PC-3 (cell line): ENCODE measurements around the gene ZDHHC12. TPM values are rescaled to one million over a fixed set of nuclear protein-coding genes. Genes with fewer than 3 reads are reported as not detected.

Experiments
- ATAC-seq: fragments of 200-7000 bp; cut with Tn5 transposase; 2 replicates; pipeline ENCODE4 v1.9.1; 2020; ENCODE audit warnings: mild to moderate bottlenecking, moderate library complexity
- BruUV-seq: library from RNA; stranded (reverse); fragments of 400-500 nt; replicated peaks from 2 replicates; lab custom pipeline; 2021; lab: Mats Ljungman, UMichigan
- CTCF ChIA-PET: fragments of 300-600 bp; sonication (Branson Sonifier 250); formaldehyde crosslinking; loops from one replicate; lab custom pipeline; 2022; ENCODE audit warnings: antibody characterized with exemption; lab: Charles Lee
- POLR2A ChIA-PET: fragments of 300-600 bp; sonication (Branson Sonifier 250); formaldehyde crosslinking; loops from one replicate; lab custom pipeline; 2022; ENCODE audit warnings: antibody characterized with exemption; ENCODE audit not compliant: unreplicated experiment; lab: Charles Lee
- DNase-seq: peaks from one replicate; pipeline ENCODE4 v3.0.0-alpha.2; 2015
- H2AFZ ChIP-seq: fragments of 300-600 bp; sonication (generic); 2 replicates; pipeline ENCODE4 v1.6.0; 2016; ENCODE audit warnings: antibody characterized with exemption, low read length
- H3F3A ChIP-seq: fragments of 300-600 bp; sonication (generic); one replicate; pipeline ENCODE4 v1.6.0; 2017; ENCODE audit warnings: antibody characterized with exemption, low read length, control low read depth, mild to moderate bottlenecking; ENCODE audit not compliant: unreplicated experiment
- H3K27ac ChIP-seq: fragments of 300-600 bp; sonication (generic); 2 replicates; pipeline ENCODE4 v1.5.1; 2016; ENCODE audit warnings: mild to moderate bottlenecking, low read length
- H3K27me3 ChIP-seq: fragments of 300-600 bp; sonication (generic); 2 replicates; pipeline ENCODE4 v1.6.1; 2016; ENCODE audit warnings: low read length, mixed read lengths
- H3K36me3 ChIP-seq: fragments of 300-600 bp; sonication (generic); 2 replicates; pipeline ENCODE4 v1.6.1; 2016; ENCODE audit warnings: low read depth, mixed run types, low read length, mixed read lengths
- H3K4me1 ChIP-seq: fragments of 300-600 bp; sonication (generic); 2 replicates; pipeline ENCODE4 v1.5.1; 2016; ENCODE audit warnings: low read length; ENCODE audit not compliant: insufficient read depth
- H3K4me2 ChIP-seq: fragments of 300-600 bp; sonication (generic); 2 replicates; pipeline ENCODE4 v1.6.0; 2016; ENCODE audit warnings: low read length
- H3K4me3 ChIP-seq: fragments of 300-600 bp; sonication (generic); 2 replicates; pipeline ENCODE4 v1.5.1; 2016; ENCODE audit warnings: mild to moderate bottlenecking, low read length, mixed read lengths
- H3K79me2 ChIP-seq: fragments of 300-600 bp; sonication (generic); 2 replicates; pipeline ENCODE4 v1.6.1; 2017; ENCODE audit warnings: low read length, mixed read lengths
- H3K9ac ChIP-seq: fragments of 300-600 bp; sonication (generic); 2 replicates; pipeline ENCODE4 v1.6.0; 2016; ENCODE audit warnings: mild to moderate bottlenecking, low read length
- H3K9me2 ChIP-seq: fragments of 300-600 bp; sonication (generic); replicated peaks from 2 replicates; pipeline ENCODE4 v1.6.1; 2016; ENCODE audit warnings: mixed run types, low read length, mixed read lengths
- H3K9me3 ChIP-seq: fragments of 300-600 bp; sonication (generic); 2 replicates; pipeline ENCODE4 v1.6.1; 2016; ENCODE audit warnings: low read length, mixed read lengths
- H4K20me1 ChIP-seq: fragments of 300-600 bp; sonication (generic); 2 replicates; pipeline ENCODE4 v1.6.1; 2016; ENCODE audit warnings: low read length, mixed read lengths
- CTCF ChIP-seq: fragments of 300-600 bp; sonication (generic); conservative IDR thresholded peaks from 2 replicates; pipeline ENCODE4 v1.5.1; 2017; ENCODE audit warnings: antibody characterized with exemption, low read depth, mild to moderate bottlenecking, low read length
- EZH2 ChIP-seq: fragments of 300-600 bp; sonication (generic); IDR thresholded peaks from one replicate; pipeline ENCODE4 v1.6.1; 2017; ENCODE audit warnings: antibody characterized with exemption, mild to moderate bottlenecking, low read length; ENCODE audit not compliant: unreplicated experiment
- EZH2phosphoT487 ChIP-seq: fragments of 300-600 bp; sonication (generic); IDR thresholded peaks from 2 replicates; pipeline ENCODE4 v1.6.1; 2018; ENCODE audit warnings: mild to moderate bottlenecking, antibody characterized with exemption, low read length, borderline replicate concordance
- intact Hi-C: fragments of 100-400 bp; cut with micrococcal nuclease; formaldehyde crosslinking; loops from 2 replicates; pipeline ENCODE4 v1.9.0; 2023
- total RNA-seq: library from RNA; depleted of rRNA; stranded (reverse); fragments of >200 nt; gene quantifications from 2 replicates; pipeline ENCODE4 v1.2.3, GENCODE V29; 2014

The ZDHHC12 gene
- total RNA-seq, 1 experiment from 2014 or later: 86.1 TPM

GRCh38 chr9:128753627-128754026 lies 29.7 kb upstream of the ZDHHC12 start:
- no peaks in the 10 kb centered on the region for H3K9me3 ChIP-seq
- TF ChIP-seq EZH2 (no peak), EZH2phosphoT487 (no peak), CTCF (no peak)
- no peaks in the 10 kb centered on the region for H3K36me3 ChIP-seq
- no peaks in the 10 kb centered on the region for H3K4me1 ChIP-seq
- POLR2A ChIA-PET: no interaction called here
- no peak overlapping the region for H2AFZ ChIP-seq
- H3K27ac ChIP-seq: no peak overlapping the region
- H3K4me3 ChIP-seq: no peak overlapping the region
- no TSS peak for BruUV-seq
- no peaks in the 10 kb centered on the region for H4K20me1 ChIP-seq
- H3F3A ChIP-seq: no peaks in the 10 kb centered on the region
- ATAC-seq (no peak), DNase-seq (no peak)
- intact Hi-C loops: no loop called here
- no peaks in the 10 kb centered on the region for H3K9me2 ChIP-seq
- H3K9ac ChIP-seq: no peak overlapping the region
- no peaks in the 10 kb centered on the region for H3K79me2 ChIP-seq
- CTCF ChIA-PET: no interaction called here
- no peak overlapping the region for H3K4me2 ChIP-seq
- H3K27me3 ChIP-seq: no peaks in the 10 kb centered on the region

GRCh38 chr9:128750926-128751595 lies 27.1 kb upstream of the ZDHHC12 start:
- Histone ChIP-seq H3K27me3 (no peaks in the 10 kb centered on the region), H3K27ac (no peak overlapping the region), H3K79me2 (no peaks in the 10 kb centered on the region), H3K4me2 (no peak overlapping the region), H2AFZ (no peak overlapping the region), H3K9me2 (no peaks in the 10 kb centered on the region), H3K9me3 (no peaks in the 10 kb centered on the region), H3K9ac (no peak overlapping the region), H3K36me3 (no peaks in the 10 kb centered on the region), H3K4me3 (no peak overlapping the region), H3K4me1 (no peaks in the 10 kb centered on the region), H4K20me1 (no peaks in the 10 kb centered on the region), H3F3A (no peaks in the 10 kb centered on the region)
- ATAC-seq: no peak
- intact Hi-C loops: no loop called here
- TF ChIP-seq CTCF (no peak), EZH2phosphoT487 (no peak), EZH2 (no peak)
- CTCF ChIA-PET: no interaction called here
- no TSS peak for BruUV-seq
- DNase-seq: no peak
- POLR2A ChIA-PET: no interaction called here

GRCh38 chr9:128747241-128747640 lies 23.3 kb upstream of the ZDHHC12 start:
- no peak for DNase-seq
- no peak overlapping the region for H3K4me3 ChIP-seq
- no peaks in the 10 kb centered on the region for H3K79me2 ChIP-seq
- ATAC-seq: no peak
- H3K9ac ChIP-seq: no peak overlapping the region
- ChIA-PET POLR2A (no interaction called here), CTCF (no interaction called here)
- H3K27ac ChIP-seq: no peak overlapping the region
- H3K4me2 ChIP-seq: no peak overlapping the region
- no peaks in the 10 kb centered on the region for H3K27me3 ChIP-seq
- H3K9me2 ChIP-seq: no peaks in the 10 kb centered on the region
- TF ChIP-seq EZH2phosphoT487: no peak
- no peak for TF ChIP-seq EZH2
- no peak for TF ChIP-seq CTCF
- intact Hi-C loops: no loop called here
- H3F3A ChIP-seq: no peaks in the 10 kb centered on the region
- no peaks in the 10 kb centered on the region for H3K36me3 ChIP-seq
- H3K4me1 ChIP-seq: no peaks in the 10 kb centered on the region
- H4K20me1 ChIP-seq: no peaks in the 10 kb centered on the region
- no peak overlapping the region for H2AFZ ChIP-seq
- no peaks in the 10 kb centered on the region for H3K9me3 ChIP-seq
- BruUV-seq: no TSS peak
